Sciatic nerve (tissue), 2 donors: Measurements from ENCODE around the gene RNU1-4. TPM values are rescaled to one million over a fixed set of nuclear protein-coding genes. Genes with fewer than 3 reads are reported as not detected.
A peak's percentile ranks its signal among the peaks of the same experiment; 100 is the strongest.
"Not testable (repeated sequence)": the region's sequence is repeated elsewhere in the genome, so short reads cannot be mapped to it uniquely, and the experiment has no call there.

Experiments used
- ATAC-seq: fragments of 200-7000 bp; cut with Tn5 transposase; one replicate; pipeline ENCODE4 v1.9.1; 2020; ENCODE audit warnings: mild to moderate bottlenecking, moderate library complexity
- DNase-seq: peaks from one replicate; pipeline ENCODE4 v3.0.0-alpha.2; 2020; ENCODE audit warnings: low spot score
- intact Hi-C: fragments of 100-400 bp; cut with DNase I; formaldehyde crosslinking; loops from one replicate; pipeline ENCODE4 v1.14.2; 2022
- total RNA-seq: library from RNA; stranded (reverse); fragmentation: NEBNext Ultra II Directional; extraction: Animal tissue kit (Norgen Biotek cat#: 25700); gene quantifications from one replicate; pipeline ENCODE4 v1.2.1, GENCODE V29; 2021
- donor health status: DM: no; HTN: no; CAD: no.
- donor health status: DM: no; HTN: no; CAD: no.

Gene RNU1-4
- total RNA-seq, 1 donor from 2014 or later: 13,769 TPM

- peak; percentile 19 for ATAC-seq
- intact Hi-C loops, DNase-seq: not testable (repeated sequence)
Observed at GRCh38 chr1:16759650-16760455, 19.5 kb downstream of the RNU1-4 start.

GRCh38 chr1:16760456-16760765 is 20.1 kb downstream of the RNU1-4 start:
- intact Hi-C loops, DNase-seq, ATAC-seq: not testable (repeated sequence)

- ATAC-seq, intact Hi-C loops, DNase-seq: not testable (repeated sequence)
Observed at GRCh38 chr1:16760801-16761200, 20.5 kb downstream of the RNU1-4 start.

- ATAC-seq: peak; percentile 2
- DNase-seq, intact Hi-C loops: not testable (repeated sequence)
Observed at GRCh38 chr1:16764248-16764819, 24.0 kb downstream of the RNU1-4 start.

- ATAC-seq: peak; percentile 90
- DNase-seq, intact Hi-C loops: not testable (repeated sequence)
Observed at GRCh38 chr1:16764820-16765655, 24.7 kb downstream of the RNU1-4 start.

- intact Hi-C loops: not testable (repeated sequence)
- DNase-seq (peak; percentile 67), ATAC-seq (peak; percentile 78)
Observed at GRCh38 chr1:16765731-16766605, 25.7 kb downstream of the RNU1-4 start.

- DNase-seq, ATAC-seq: not testable (repeated sequence)
Observed at GRCh38 chr1:16766689-16767256, 26.5 kb downstream of the RNU1-4 start.

GRCh38 chr1:16770139-16770759 is 29.9 kb downstream of the RNU1-4 start:
- intact Hi-C loops, DNase-seq, ATAC-seq: not testable (repeated sequence)

More at GRCh38 chr1:16766689-16767256, 26.5 kb downstream of the RNU1-4 start:
- intact Hi-C loops: not testable (repeated sequence)

- ATAC-seq, intact Hi-C loops, DNase-seq: not testable (repeated sequence)
Observed at GRCh38 chr1:16770896-16771446, 30.7 kb downstream of the RNU1-4 start.

GRCh38 chr1:16772275-16773204 is 32.2 kb downstream of the RNU1-4 start:
- ATAC-seq: peak; percentile 72
- intact Hi-C loops: not testable (repeated sequence)
- peak; percentile 64 for DNase-seq

GRCh38 chr1:16773205-16773596 is 32.9 kb downstream of the RNU1-4 start:
- DNase-seq, intact Hi-C loops: not testable (repeated sequence)
- ATAC-seq: peak; percentile 44

GRCh38 chr1:16773723-16774122 is 33.4 kb downstream of the RNU1-4 start:
- not testable (repeated sequence) for DNase-seq, ATAC-seq

GRCh38 chr1:16774773-16775172 is 34.5 kb downstream of the RNU1-4 start:
- DNase-seq, intact Hi-C loops, ATAC-seq: not testable (repeated sequence)

More at GRCh38 chr1:16773723-16774122, 33.4 kb downstream of the RNU1-4 start:
- intact Hi-C loops: not testable (repeated sequence)

- intact Hi-C loops, DNase-seq, ATAC-seq: not testable (repeated sequence)
Observed at GRCh38 chr1:16775290-16775689, 35.0 kb downstream of the RNU1-4 start.

- DNase-seq, ATAC-seq, intact Hi-C loops: not testable (repeated sequence)
Observed at GRCh38 chr1:16776248-16776647, 35.9 kb downstream of the RNU1-4 start.

- DNase-seq, ATAC-seq, intact Hi-C loops: not testable (repeated sequence)
Observed at GRCh38 chr1:16776835-16777234, 36.5 kb downstream of the RNU1-4 start.
